ENCODE data around the gene RIPOR2.
A peak's percentile ranks its signal among the peaks of the same experiment; 100 is the strongest.

The RIPOR2 gene, protein sequence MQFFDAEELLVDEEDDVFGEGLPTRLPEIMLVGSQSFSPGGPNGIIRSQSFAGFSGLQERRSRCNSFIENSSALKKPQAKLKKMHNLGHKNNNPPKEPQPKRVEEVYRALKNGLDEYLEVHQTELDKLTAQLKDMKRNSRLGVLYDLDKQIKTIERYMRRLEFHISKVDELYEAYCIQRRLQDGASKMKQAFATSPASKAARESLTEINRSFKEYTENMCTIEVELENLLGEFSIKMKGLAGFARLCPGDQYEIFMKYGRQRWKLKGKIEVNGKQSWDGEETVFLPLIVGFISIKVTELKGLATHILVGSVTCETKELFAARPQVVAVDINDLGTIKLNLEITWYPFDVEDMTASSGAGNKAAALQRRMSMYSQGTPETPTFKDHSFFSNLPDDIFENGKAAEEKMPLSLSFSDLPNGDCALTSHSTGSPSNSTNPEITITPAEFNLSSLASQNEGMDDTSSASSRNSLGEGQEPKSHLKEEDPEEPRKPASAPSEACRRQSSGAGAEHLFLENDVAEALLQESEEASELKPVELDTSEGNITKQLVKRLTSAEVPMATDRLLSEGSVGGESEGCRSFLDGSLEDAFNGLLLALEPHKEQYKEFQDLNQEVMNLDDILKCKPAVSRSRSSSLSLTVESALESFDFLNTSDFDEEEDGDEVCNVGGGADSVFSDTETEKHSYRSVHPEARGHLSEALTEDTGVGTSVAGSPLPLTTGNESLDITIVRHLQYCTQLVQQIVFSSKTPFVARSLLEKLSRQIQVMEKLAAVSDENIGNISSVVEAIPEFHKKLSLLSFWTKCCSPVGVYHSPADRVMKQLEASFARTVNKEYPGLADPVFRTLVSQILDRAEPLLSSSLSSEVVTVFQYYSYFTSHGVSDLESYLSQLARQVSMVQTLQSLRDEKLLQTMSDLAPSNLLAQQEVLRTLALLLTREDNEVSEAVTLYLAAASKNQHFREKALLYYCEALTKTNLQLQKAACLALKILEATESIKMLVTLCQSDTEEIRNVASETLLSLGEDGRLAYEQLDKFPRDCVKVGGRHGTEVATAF

DNA sequence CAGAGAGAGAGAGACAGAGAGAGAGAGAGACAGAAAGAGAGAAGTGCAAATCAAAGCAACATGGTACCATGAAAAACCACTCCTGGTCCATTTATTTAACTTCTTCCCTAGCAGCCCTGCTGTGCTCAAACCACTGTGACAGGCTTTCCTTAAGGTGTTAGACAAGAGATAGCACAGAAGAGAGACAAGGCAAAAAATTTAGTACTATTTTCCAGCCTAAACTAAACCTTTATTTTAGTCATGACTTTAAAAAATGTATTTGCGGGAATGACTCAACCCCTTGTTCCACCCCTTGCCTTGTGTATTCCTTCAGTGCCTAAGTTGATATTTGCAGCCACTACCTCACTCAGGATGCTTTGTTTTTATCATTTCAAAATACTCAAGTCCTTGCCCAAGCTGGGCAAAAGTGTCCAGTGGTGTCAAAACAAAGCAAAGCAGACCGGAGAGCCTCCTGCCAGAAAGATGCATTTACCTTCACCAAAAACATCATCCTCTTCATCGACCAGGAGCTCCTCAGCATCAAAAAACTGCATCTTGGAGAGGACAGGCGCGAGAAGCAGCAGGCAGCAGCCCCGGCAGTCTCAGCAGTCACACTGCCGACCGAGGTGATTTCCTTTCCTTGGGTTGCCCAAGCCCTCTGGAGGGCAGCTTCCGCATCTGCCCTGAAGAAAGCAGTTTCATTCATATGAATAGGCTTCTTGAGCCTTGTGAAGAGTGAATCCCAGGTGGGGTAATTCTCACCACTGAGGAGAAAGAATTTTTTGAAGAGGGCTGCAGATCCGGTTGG, at the start of gene RIPOR2:
TSS of gene RIPOR2 (minus strand) at position 595 of the 787 bp plus-strand sequence. CDS start at position 533, 62 bp downstream.
- POLR2A ChIA-PET: no interaction called here
- TF ChIP-seq ZIC2 (tag by site-specific recombination; IDR thresholded peaks at IDR 0.05) (no peak), ZBTB1 (tag by site-specific recombination; IDR thresholded peaks at IDR 0.05) (no peak), ZNF585B (tag by site-specific recombination; IDR thresholded peaks at IDR 0.05) (no peak), BCL11B (tag by site-specific recombination; IDR thresholded peaks at IDR 0.05; ENCODE audit: low read depth) (no peak), ZNF596 (tag by site-specific recombination; IDR thresholded peaks at IDR 0.05) (0 out of 2 replicates have a peak, but pooled peaks have one; percentile 21)
- TF ChIP-seq, protein P1, sequence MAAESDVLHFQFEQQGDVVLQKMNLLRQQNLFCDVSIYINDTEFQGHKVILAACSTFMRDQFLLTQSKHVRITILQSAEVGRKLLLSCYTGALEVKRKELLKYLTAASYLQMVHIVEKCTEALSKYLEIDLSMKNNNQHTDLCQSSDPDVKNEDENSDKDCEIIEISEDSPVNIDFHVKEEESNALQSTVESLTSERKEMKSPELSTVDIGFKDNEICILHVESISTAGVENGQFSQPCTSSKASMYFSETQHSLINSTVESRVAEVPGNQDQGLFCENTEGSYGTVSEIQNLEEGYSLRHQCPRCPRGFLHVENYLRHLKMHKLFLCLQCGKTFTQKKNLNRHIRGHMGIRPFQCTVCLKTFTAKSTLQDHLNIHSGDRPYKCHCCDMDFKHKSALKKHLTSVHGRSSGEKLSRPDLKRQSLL (tag by site-specific recombination; IDR thresholded peaks at IDR 0.05): no peak
- TF ChIP-seq, protein P2, sequence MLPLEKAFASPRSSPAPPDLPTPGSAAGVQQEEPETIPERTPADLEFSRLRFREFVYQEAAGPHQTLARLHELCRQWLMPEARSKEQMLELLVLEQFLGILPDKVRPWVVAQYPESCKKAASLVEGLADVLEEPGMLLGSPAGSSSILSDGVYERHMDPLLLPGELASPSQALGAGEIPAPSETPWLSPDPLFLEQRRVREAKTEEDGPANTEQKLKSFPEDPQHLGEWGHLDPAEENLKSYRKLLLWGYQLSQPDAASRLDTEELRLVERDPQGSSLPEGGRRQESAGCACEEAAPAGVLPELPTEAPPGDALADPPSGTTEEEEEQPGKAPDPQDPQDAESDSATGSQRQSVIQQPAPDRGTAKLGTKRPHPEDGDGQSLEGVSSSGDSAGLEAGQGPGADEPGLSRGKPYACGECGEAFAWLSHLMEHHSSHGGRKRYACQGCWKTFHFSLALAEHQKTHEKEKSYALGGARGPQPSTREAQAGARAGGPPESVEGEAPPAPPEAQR (tag by site-specific recombination; IDR thresholded peaks at IDR 0.05): no peak
- Histone ChIP-seq H3K36me3 (ENCODE audit: control insufficient read depth in 2 of 2, insufficient read depth in 1 of 2, low read length in 2 of 2) (no peaks in the 10 kb centered on the region), H3K27ac (ENCODE audit: extremely low read depth, low read depth, low read length) (no peak within 1 kb of the TSS), H3K4me3 (ENCODE audit: low read depth, low read length) (no peak within 1 kb of the TSS), H3K4me1 (ENCODE audit: control insufficient read depth, insufficient read depth, low read length) (no peaks in the 10 kb centered on the region), H3K9me3 (ENCODE audit: control insufficient read depth, insufficient read depth, low read depth, low read length) (no peaks in the 10 kb centered on the region)
- CTCF ChIA-PET: interaction anchor here (0.5 to 5.4 kb wide), 9 partner anchors 11 to 574 kb away, joined by 3 to 63 read pairs (median 8); no protein-coding TSS in a partner anchor

DNA sequence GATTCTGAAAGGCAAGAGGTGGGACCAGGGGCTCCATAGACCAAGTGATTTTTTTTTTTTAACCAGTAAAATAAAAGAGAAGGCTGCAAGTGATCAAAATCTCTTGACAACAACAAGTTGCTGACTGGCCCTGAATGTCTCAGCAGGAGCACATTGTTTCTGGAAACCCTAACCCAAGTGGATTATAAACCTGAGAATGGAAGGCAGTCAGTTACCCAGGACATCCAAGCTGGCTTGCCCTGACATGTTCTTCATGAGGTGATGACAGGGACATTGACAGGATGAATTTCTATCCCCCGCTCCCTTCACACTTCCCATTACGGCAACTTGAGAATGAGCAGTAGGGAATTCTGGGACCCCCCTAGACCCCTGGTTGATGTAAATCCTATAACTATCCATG, 49.6 kb upstream of the RIPOR2 start:
- ChIA-PET CTCF (interaction anchor here (0.7 kb wide), 2 partner anchors 130 to 320 kb away, joined by 3 to 4 read pairs; no protein-coding TSS in a partner anchor), POLR2A (no interaction called here)
- TF ChIP-seq TRIM28 (IDR thresholded peaks at IDR 0.05; ENCODE audit: borderline replicate concordance, low read length) (peak; percentile 58; the same call in 1 of the 2 replicates), FEZF1 (tag by site-specific recombination; IDR thresholded peaks at IDR 0.05) (peak; percentile 86), ZNF76 (tag by site-specific recombination; IDR thresholded peaks at IDR 0.05; ENCODE audit: borderline replicate concordance, low read depth) (no peak), ZIC2 (tag by site-specific recombination; IDR thresholded peaks at IDR 0.05) (0 out of 2 replicates have a peak, but pooled peaks have one; percentile 18), ZNF561 (tag by site-specific recombination; IDR thresholded peaks at IDR 0.05; ENCODE audit: borderline replicate concordance) (0 out of 2 replicates have a peak, but pooled peaks have one; percentile 33), ZNF341 (tag by site-specific recombination; IDR thresholded peaks at IDR 0.05; ENCODE audit: low read depth) (no peak), SP7 (tag by site-specific recombination; IDR thresholded peaks at IDR 0.05) (no peak), ZNF221 (tag by site-specific recombination; IDR thresholded peaks at IDR 0.05; ENCODE audit: borderline replicate concordance) (no peak), SCRT2 (tag by site-specific recombination; IDR thresholded peaks at IDR 0.05) (peak; percentile 39; the same call in 1 of the 2 replicates), ZNF544 (tag by site-specific recombination; IDR thresholded peaks at IDR 0.05) (no peak), ZNF48 (tag by site-specific recombination; IDR thresholded peaks at IDR 0.05) (no peak), ZNF529 (tag by site-specific recombination; IDR thresholded peaks at IDR 0.05; ENCODE audit: insufficient replicate concordance) (no peak), MYNN (tag by site-specific recombination; IDR thresholded peaks at IDR 0.05; ENCODE audit: borderline replicate concordance) (no peak)
- TF ChIP-seq, protein P3, sequence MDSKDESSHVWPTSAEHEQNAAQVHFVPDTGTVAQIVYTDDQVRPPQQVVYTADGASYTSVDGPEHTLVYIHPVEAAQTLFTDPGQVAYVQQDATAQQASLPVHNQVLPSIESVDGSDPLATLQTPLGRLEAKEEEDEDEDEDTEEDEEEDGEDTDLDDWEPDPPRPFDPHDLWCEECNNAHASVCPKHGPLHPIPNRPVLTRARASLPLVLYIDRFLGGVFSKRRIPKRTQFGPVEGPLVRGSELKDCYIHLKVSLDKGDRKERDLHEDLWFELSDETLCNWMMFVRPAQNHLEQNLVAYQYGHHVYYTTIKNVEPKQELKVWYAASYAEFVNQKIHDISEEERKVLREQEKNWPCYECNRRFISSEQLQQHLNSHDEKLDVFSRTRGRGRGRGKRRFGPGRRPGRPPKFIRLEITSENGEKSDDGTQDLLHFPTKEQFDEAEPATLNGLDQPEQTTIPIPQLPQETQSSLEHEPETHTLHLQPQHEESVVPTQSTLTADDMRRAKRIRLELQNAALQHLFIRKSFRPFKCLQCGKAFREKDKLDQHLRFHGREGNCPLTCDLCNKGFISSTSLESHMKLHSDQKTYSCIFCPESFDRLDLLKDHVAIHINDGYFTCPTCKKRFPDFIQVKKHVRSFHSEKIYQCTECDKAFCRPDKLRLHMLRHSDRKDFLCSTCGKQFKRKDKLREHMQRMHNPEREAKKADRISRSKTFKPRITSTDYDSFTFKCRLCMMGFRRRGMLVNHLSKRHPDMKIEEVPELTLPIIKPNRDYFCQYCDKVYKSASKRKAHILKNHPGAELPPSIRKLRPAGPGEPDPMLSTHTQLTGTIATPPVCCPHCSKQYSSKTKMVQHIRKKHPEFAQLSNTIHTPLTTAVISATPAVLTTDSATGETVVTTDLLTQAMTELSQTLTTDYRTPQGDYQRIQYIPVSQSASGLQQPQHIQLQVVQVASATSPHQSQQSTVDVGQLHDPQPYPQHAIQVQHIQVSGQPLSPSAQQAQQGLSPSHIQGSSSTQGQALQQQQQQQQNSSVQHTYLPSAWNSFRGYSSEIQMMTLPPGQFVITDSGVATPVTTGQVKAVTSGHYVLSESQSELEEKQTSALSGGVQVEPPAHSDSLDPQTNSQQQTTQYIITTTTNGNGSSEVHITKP (tag by site-specific recombination; IDR thresholded peaks at IDR 0.05): no peak
- Histone ChIP-seq H3K36me3 (ENCODE audit: control insufficient read depth in 2 of 2, insufficient read depth in 1 of 2, low read length in 2 of 2) (no peaks in the 10 kb centered on the region), H3K4me1 (ENCODE audit: control insufficient read depth, insufficient read depth, low read length) (peaks cover 2% of the 10 kb centered on the region; the same call in 1 of the 2 replicates), H3K27ac (ENCODE audit: extremely low read depth, low read depth, low read length) (no peak overlapping the region), H3K9me3 (ENCODE audit: control insufficient read depth, insufficient read depth, low read depth, low read length) (no peaks in the 10 kb centered on the region), H3K4me3 (ENCODE audit: low read depth, low read length) (no peak overlapping the region)

Data from HEK293 (cell line).